ENCODE measurements around the gene SLC15A1. TPM values are rescaled to one million over a fixed set of nuclear protein-coding genes. Genes with fewer than 3 reads are reported as not detected.
"Not testable (repeated sequence)": the region's sequence is repeated elsewhere in the genome, so short reads cannot be mapped to it uniquely, and the experiment has no call there.

The SLC15A1 gene
- total and polyA plus RNA-seq, 4 donors: 5.8 to 19.7 (median 11.6) TPM

DNA sequence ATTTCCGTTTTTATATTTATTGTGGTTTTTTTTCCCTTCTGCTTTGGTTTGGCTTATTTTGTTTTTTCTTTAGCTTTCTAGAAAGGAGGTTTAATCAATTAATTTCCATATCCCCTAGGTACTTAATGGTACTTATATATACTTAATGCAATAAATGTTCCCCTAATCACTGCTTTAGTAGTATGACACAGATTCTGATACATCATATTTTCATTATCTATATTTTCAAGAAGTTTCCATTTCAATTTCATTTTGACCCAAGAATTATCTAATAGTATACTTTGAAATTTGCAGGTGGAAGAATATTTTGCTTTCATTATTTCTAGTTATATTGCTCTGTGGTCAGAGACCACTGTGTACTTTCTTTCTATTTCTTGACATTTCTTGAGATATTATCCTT is 109.0 kb downstream of the SLC15A1 start:
- H3K9ac ChIP-seq (ENCODE audit: low read depth in 1 of 2, low read length in 2 of 2): no peak overlapping the region
- no peaks in the 10 kb centered on the region for H3K36me3 ChIP-seq (ENCODE audit: control insufficient read depth in 4 of 4, insufficient read depth in 3 of 4, low read depth in 1 of 4, low read length in 3 of 4)
- no peaks in the 10 kb centered on the region for H3K9me3 ChIP-seq (ENCODE audit: control insufficient read depth in 4 of 4, low read length in 3 of 4)
- no peak overlapping the region for H3K4me3 ChIP-seq (ENCODE audit: low read depth in 1 of 3, low read length in 3 of 3)
- WGBS: 80% methylated on average over 1 of the region's 1 CpG
- DNase-seq (ENCODE audit: low spot score): no peak
- H3K27ac ChIP-seq (ENCODE audit: low read depth in 1 of 2, low read length in 2 of 2): no peak overlapping the region
- TF ChIP-seq, protein P1, sequence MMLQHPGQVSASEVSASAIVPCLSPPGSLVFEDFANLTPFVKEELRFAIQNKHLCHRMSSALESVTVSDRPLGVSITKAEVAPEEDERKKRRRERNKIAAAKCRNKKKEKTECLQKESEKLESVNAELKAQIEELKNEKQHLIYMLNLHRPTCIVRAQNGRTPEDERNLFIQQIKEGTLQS (IDR thresholded peaks at IDR 0.05): no peak
- TF ChIP-seq, protein P2, sequence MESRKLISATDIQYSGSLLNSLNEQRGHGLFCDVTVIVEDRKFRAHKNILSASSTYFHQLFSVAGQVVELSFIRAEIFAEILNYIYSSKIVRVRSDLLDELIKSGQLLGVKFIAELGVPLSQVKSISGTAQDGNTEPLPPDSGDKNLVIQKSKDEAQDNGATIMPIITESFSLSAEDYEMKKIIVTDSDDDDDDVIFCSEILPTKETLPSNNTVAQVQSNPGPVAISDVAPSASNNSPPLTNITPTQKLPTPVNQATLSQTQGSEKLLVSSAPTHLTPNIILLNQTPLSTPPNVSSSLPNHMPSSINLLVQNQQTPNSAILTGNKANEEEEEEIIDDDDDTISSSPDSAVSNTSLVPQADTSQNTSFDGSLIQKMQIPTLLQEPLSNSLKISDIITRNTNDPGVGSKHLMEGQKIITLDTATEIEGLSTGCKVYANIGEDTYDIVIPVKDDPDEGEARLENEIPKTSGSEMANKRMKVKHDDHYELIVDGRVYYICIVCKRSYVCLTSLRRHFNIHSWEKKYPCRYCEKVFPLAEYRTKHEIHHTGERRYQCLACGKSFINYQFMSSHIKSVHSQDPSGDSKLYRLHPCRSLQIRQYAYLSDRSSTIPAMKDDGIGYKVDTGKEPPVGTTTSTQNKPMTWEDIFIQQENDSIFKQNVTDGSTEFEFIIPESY (IDR thresholded peaks at IDR 0.05): no peak
- TF ChIP-seq FOXA1 (IDR thresholded peaks at IDR 0.05): no peak
- no peak for TF ChIP-seq TAF1 (conservative IDR thresholded peaks at IDR 0.05)
- TF ChIP-seq NR2F2 (IDR thresholded peaks at IDR 0.05): no peak
- no peak for TF ChIP-seq CTCF (IDR thresholded peaks at IDR 0.05; ENCODE audit: low read depth, low read length, missing input control)
- no peak for TF ChIP-seq RXRA (IDR thresholded peaks at IDR 0.05)
- TF ChIP-seq SP1 (IDR thresholded peaks at IDR 0.05): no peak
- no peak for TF ChIP-seq FOXA2 (IDR thresholded peaks at IDR 0.05)
- TF ChIP-seq RAD21 (IDR thresholded peaks at IDR 0.05): no peak
- peaks cover 0 to 13% (median 6%) of the 10 kb centered on the region in 4 donors for H3K4me1 ChIP-seq (ENCODE audit: control insufficient read depth in 4 of 4, insufficient read depth in 4 of 4, low read length in 3 of 4)
- H3K27me3 ChIP-seq (ENCODE audit: control insufficient read depth in 4 of 4, insufficient read depth in 4 of 4, low read length in 3 of 4): no peaks in the 10 kb centered on the region

- 95% methylated on average over 13 of the region's 13 CpGs for WGBS
- H3K4me3 ChIP-seq (ENCODE audit: low read depth in 1 of 3, low read length in 3 of 3): no peak overlapping the region
- H3K27ac ChIP-seq (ENCODE audit: low read depth in 1 of 2, low read length in 2 of 2): no peak overlapping the region
- H3K9me3 ChIP-seq (ENCODE audit: control insufficient read depth in 4 of 4, low read length in 3 of 4): no peaks in the 10 kb centered on the region
- DNase-seq (ENCODE audit: low spot score): no peak
- H3K36me3 ChIP-seq (ENCODE audit: control insufficient read depth in 4 of 4, insufficient read depth in 3 of 4, low read depth in 1 of 4, low read length in 3 of 4): no peaks in the 10 kb centered on the region
- H3K9ac ChIP-seq (ENCODE audit: low read depth in 1 of 2, low read length in 2 of 2): no peak overlapping the region
- no peak for TF ChIP-seq YY1 (IDR thresholded peaks at IDR 0.05)
- TF ChIP-seq EGR1 (IDR thresholded peaks at IDR 0.05; ENCODE audit: low read depth in 2 of 2): no peak
- TF ChIP-seq MAX (IDR thresholded peaks at IDR 0.05): no peak
- no peak for TF ChIP-seq SP1 (IDR thresholded peaks at IDR 0.05)
- peaks cover 0 to 8% (median 3%) of the 10 kb centered on the region in 4 donors for H3K4me1 ChIP-seq (ENCODE audit: control insufficient read depth in 4 of 4, insufficient read depth in 4 of 4, low read length in 3 of 4)
- H3K27me3 ChIP-seq (ENCODE audit: control insufficient read depth in 4 of 4, insufficient read depth in 4 of 4, low read length in 3 of 4): no peaks in the 10 kb centered on the region
These were observed 111.4 kb downstream of the SLC15A1 start for GRCh38 chr13:98641075-98641474.

GRCh38 chr13:98639785-98640184 is 112.7 kb downstream of the SLC15A1 start:
- H3K4me3 ChIP-seq (ENCODE audit: low read depth in 1 of 3, low read length in 3 of 3); DNase-seq (ENCODE audit: low spot score); H3K9me3 ChIP-seq (ENCODE audit: control insufficient read depth in 4 of 4, low read length in 3 of 4); H3K27ac ChIP-seq (ENCODE audit: low read depth in 1 of 2, low read length in 2 of 2); H3K27me3 ChIP-seq (ENCODE audit: control insufficient read depth in 4 of 4, insufficient read depth in 4 of 4, low read length in 3 of 4); H3K36me3 ChIP-seq (ENCODE audit: control insufficient read depth in 4 of 4, insufficient read depth in 3 of 4, low read depth in 1 of 4, low read length in 3 of 4); H3K4me1 ChIP-seq (ENCODE audit: control insufficient read depth in 4 of 4, insufficient read depth in 4 of 4, low read length in 3 of 4); H3K9ac ChIP-seq (ENCODE audit: low read depth in 1 of 2, low read length in 2 of 2): not testable (repeated sequence)
- WGBS: 89% methylated on average over 4 of the region's 4 CpGs

All from liver (tissue), 9 donors.